ENCODE results near the gene SORBS2.
A peak's percentile ranks its signal among the peaks of the same experiment; 100 is the strongest.

Gene SORBS2

GRCh38 chr4:185540487-185541120 lies 271.4 kb downstream of the SORBS2 start:
- H3K4me3 ChIP-seq (ENCODE audit: low read length), result no peak overlapping the region
- DNase-seq (ENCODE audit: low read depth), result no peak
- TF ChIP-seq CTCF (conservative IDR thresholded peaks at IDR 0.05; ENCODE audit: low read depth, low read length), result no peak

GRCh38 chr4:185540040-185540439 lies 272.0 kb downstream of the SORBS2 start:
- DNase-seq (ENCODE audit: low read depth), result no peak
- H3K4me3 ChIP-seq (ENCODE audit: low read length), result no peak overlapping the region
- no peak for TF ChIP-seq CTCF (conservative IDR thresholded peaks at IDR 0.05; ENCODE audit: low read depth, low read length)

- no peak for TF ChIP-seq CTCF (conservative IDR thresholded peaks at IDR 0.05; ENCODE audit: low read depth, low read length)
- no peak for DNase-seq (ENCODE audit: low read depth)
- no peak overlapping the region for H3K4me3 ChIP-seq (ENCODE audit: low read length)
Observed at GRCh38 chr4:185538806-185539205, 273.2 kb downstream of the SORBS2 start.

- TF ChIP-seq CTCF (conservative IDR thresholded peaks at IDR 0.05; ENCODE audit: low read depth, low read length), result no peak
- no peak for DNase-seq (ENCODE audit: low read depth)
- no peak overlapping the region for H3K4me3 ChIP-seq (ENCODE audit: low read length)
Observed at GRCh38 chr4:185536411-185536709, 275.6 kb downstream of the SORBS2 start.

- TF ChIP-seq CTCF (conservative IDR thresholded peaks at IDR 0.05; ENCODE audit: low read depth, low read length), result no peak
- DNase-seq (ENCODE audit: low read depth), result no peak
- H3K4me3 ChIP-seq (ENCODE audit: low read length), result peak overlapping the region; percentile 69
Observed at GRCh38 chr4:185535612-185536410, 276.2 kb downstream of the SORBS2 start.

All from retinal pigment epithelial cell (primary cell).